Nephron (organoid): ENCODE results near the gene BUB1B.

Source experiments
- H3K27ac Mint-ChIP-seq, 3 experiments: 2 replicates each; pipeline ENCODE4 v1.8.0; 2020; ENCODE audit warnings: mixed read lengths in 3 of 3, mild to moderate bottlenecking in 2 of 3, moderate library complexity in 1 of 3
- H3K27me3 Mint-ChIP-seq: 2 replicates; pipeline ENCODE4 v1.8.0; 2021; ENCODE audit warnings: low read depth, mild to moderate bottlenecking, moderate library complexity, mixed read lengths
- H3K36me3 Mint-ChIP-seq: 2 replicates; pipeline ENCODE4 v1.8.0; 2020; ENCODE audit warnings: low read depth, mixed read lengths
- H3K4me1 Mint-ChIP-seq: 2 replicates; pipeline ENCODE4 v1.8.0; 2020; ENCODE audit warnings: mixed read lengths
- H3K4me3 Mint-ChIP-seq, 3 experiments: 2 replicates each; pipeline ENCODE4 v1.8.0; 2020; ENCODE audit warnings: mild to moderate bottlenecking in 3 of 3, mixed read lengths in 3 of 3, moderate library complexity in 2 of 3
- H3K9me3 Mint-ChIP-seq: 2 replicates; pipeline ENCODE4 v1.8.0; 2020; ENCODE audit warnings: mixed read lengths
- TF ChIP-seq, protein P1 (sequence below), 3 experiments: fragments of 200-600 bp; sonication (generic); IDR thresholded peaks; one replicate each; pipeline ENCODE4 v1.5.0; 2021; ENCODE audit warnings: antibody characterized with exemption in 3 of 3; ENCODE audit not compliant: unreplicated experiment in 3 of 3

Gene BUB1B

DNA sequence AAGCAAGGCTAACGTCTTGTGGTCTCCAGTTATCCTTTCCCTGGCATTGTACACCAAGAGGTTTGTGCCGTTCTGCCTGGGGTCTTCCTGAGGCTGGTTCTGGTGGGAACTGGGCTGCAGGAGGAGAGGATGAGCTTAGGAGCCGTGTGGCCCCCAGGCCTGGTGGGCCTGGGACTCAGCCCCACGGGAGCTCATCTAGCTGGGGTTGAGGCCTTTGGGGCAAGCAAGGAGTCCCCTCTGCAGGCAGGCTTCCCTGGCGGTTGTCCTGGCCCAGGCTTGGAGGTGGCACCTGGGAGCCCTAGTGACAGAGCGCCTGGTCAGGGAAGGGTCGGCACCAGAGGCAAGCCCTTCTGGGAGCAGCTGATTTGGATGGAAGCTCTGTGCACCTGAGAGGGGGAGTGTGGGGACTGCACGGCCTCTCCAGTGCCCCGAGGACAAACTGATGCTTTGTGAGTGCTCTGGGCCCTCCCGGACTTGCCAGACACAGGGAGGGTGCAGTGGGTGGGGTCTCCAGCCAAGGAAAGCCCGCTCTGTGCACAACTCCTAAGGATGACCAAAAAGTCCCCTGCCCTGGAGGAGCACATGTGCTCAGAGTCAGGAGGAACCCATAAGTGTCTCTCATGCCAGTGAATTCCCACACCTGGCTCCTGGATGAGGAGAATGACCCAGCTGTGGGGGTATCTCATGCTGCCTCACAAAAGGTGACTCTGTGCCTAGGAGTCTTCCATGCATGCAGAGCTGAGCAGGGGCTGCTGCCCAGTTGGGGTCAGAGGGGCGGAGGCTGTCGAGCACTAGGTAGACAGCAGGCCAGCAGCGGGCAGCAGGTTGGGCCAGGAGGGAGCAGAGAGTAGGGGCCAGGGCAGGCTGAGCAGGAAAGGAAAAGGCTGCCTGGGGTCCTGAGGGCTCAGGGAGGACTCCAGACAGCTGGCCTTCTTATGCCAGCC, 80.7 kb downstream of the BUB1B start:
- TF ChIP-seq, protein P1, sequence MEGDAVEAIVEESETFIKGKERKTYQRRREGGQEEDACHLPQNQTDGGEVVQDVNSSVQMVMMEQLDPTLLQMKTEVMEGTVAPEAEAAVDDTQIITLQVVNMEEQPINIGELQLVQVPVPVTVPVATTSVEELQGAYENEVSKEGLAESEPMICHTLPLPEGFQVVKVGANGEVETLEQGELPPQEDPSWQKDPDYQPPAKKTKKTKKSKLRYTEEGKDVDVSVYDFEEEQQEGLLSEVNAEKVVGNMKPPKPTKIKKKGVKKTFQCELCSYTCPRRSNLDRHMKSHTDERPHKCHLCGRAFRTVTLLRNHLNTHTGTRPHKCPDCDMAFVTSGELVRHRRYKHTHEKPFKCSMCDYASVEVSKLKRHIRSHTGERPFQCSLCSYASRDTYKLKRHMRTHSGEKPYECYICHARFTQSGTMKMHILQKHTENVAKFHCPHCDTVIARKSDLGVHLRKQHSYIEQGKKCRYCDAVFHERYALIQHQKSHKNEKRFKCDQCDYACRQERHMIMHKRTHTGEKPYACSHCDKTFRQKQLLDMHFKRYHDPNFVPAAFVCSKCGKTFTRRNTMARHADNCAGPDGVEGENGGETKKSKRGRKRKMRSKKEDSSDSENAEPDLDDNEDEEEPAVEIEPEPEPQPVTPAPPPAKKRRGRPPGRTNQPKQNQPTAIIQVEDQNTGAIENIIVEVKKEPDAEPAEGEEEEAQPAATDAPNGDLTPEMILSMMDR (IDR thresholded peaks at IDR 0.05; ENCODE audit: unreplicated experiment in 3 of 3): no peak
- peaks cover 35% of the 10 kb centered on the region for H3K27me3 Mint-ChIP-seq
- no peak overlapping the region for H3K4me3 Mint-ChIP-seq
- H3K27ac Mint-ChIP-seq: no peak overlapping the region
- no peaks in the 10 kb centered on the region for H3K9me3 Mint-ChIP-seq
- H3K4me1 Mint-ChIP-seq: peaks cover 11% of the 10 kb centered on the region
- H3K36me3 Mint-ChIP-seq: no peaks in the 10 kb centered on the region

DNA sequence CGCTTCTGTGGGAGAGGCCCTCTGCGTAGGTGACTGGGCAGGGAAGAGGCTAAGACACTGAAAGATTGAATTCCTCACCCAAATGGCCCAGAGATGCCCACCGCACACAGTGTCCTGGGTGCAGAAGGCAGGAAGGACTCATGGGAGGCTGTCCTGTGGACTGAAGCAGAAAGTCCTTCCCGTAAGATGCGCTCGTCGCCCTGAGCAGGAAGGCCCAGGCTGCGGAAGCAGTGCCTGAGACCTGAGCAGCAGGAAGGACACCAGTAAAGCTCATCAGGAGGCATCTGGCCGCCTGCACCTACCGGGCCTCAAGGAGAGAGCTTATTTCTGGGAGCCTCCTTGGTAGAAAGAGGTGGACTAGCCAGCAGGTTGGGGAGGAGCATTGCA, 81.3 kb downstream of the BUB1B start:
- no peaks in the 10 kb centered on the region for H3K36me3 Mint-ChIP-seq
- no peak overlapping the region for H3K27ac Mint-ChIP-seq
- no peaks in the 10 kb centered on the region for H3K9me3 Mint-ChIP-seq
- peaks cover 11% of the 10 kb centered on the region for H3K4me1 Mint-ChIP-seq
- TF ChIP-seq, protein P1 (IDR thresholded peaks at IDR 0.05; ENCODE audit: unreplicated experiment in 3 of 3): no peak
- no peak overlapping the region for H3K4me3 Mint-ChIP-seq
- H3K27me3 Mint-ChIP-seq: peaks cover 38% of the 10 kb centered on the region

DNA sequence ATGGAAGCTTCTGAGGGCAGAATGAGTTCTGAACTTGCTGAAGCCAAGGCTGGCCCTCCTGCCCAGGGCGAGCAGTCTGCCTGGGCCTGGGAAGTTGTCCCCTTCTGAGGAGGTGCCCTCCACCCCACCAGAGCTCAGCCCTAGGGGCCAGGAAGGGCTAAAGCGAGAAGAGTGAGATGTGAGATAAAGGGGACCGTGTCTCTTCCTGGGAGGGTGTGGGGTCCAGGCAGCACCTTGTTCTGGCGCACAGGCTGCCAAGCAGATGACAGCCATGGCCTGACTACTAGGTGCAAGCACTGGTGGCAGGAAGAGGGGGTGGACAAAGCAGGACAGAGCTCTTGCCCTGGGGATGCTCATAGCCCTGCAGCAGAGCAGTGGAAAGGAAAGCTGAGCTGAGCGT, 81.7 kb downstream of the BUB1B start:
- Mint-ChIP-seq H3K27ac (no peak overlapping the region), H3K9me3 (no peaks in the 10 kb centered on the region), H3K36me3 (no peaks in the 10 kb centered on the region), H3K4me3 (no peak overlapping the region), H3K27me3 (peaks cover 36% of the 10 kb centered on the region), H3K4me1 (peaks cover 11% of the 10 kb centered on the region)
- TF ChIP-seq, protein P1 (IDR thresholded peaks at IDR 0.05; ENCODE audit: unreplicated experiment in 3 of 3): no peak

DNA sequence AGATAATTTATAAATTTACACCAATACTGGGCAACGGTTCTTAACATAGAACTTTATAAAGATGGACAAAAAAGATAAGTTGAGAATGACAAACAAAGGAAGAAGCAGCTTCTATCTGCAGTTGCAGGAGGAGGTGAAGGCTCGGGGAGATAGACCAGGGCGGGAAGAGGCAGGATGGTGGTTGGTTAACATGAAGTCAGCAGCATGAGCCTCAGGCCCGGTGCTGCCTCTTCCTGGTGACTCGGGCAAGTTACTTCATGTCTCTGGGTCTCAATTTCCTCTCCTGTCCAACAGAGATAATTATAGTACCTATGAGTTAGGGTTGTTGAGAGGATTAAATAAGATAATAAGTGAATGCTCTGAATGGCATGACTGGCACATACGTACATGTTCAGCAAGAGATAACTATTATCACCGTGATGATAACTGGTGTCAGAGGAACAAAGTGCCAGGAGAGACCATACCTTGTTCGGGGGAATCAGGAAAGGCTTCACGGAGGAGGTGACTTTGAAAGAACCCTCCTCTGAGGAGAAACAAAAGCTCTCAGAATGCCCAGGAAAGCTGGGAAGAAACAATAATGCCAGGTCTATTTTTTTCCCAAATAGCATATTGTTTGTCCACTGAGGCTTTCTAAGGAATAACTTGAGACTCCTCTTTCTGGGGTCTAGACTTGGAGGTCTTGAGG, 82.4 kb downstream of the BUB1B start:
- Mint-ChIP-seq H3K27me3 (peaks cover 30% of the 10 kb centered on the region), H3K4me1 (peaks cover 5% of the 10 kb centered on the region), H3K9me3 (no peaks in the 10 kb centered on the region), H3K36me3 (no peaks in the 10 kb centered on the region), H3K4me3 (no peak overlapping the region), H3K27ac (no peak overlapping the region)
- TF ChIP-seq, protein P1 (IDR thresholded peaks at IDR 0.05; ENCODE audit: unreplicated experiment in 3 of 3): no peak

DNA sequence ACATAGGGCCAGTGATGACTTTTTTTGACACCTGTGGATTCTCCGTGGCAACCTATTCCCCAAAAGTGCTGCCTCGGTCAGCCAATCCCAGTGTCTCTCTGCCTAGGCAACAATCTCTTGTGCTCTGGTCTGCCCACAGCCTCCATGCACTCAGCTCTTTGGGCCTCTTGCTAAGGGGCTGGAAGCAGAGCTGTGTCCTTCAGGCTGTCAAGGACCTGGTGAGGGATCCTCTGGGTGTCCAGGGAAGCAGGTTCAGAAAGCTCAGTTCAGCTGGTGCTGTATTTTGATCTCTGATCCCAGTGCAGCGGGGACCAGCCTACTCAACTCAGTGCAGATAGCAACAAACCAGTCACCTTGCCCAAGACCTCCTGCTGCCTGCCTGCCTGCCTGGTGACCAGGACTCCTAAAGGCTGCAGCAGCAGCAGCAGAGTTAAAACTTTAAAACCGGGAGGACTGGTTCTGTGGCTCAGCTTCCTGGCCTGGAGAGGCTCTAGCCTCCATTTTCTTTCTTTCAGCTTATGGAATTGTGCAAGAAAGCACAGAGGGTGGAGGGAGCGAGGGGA, 84.2 kb downstream of the BUB1B start:
- Mint-ChIP-seq H3K4me3 (no peak overlapping the region), H3K36me3 (no peaks in the 10 kb centered on the region), H3K4me1 (peaks cover 8% of the 10 kb centered on the region), H3K27me3 (peaks cover 25% of the 10 kb centered on the region), H3K9me3 (no peaks in the 10 kb centered on the region), H3K27ac (peak overlapping the region in 1 of 3 experiments; percentile 89)
- TF ChIP-seq, protein P1 (IDR thresholded peaks at IDR 0.05; ENCODE audit: unreplicated experiment in 3 of 3): no peak
